Measurements from ENCODE around the gene ASXL2.
A peak's percentile ranks its signal among the peaks of the same experiment; 100 is the strongest.

The ASXL2 gene

DNA sequence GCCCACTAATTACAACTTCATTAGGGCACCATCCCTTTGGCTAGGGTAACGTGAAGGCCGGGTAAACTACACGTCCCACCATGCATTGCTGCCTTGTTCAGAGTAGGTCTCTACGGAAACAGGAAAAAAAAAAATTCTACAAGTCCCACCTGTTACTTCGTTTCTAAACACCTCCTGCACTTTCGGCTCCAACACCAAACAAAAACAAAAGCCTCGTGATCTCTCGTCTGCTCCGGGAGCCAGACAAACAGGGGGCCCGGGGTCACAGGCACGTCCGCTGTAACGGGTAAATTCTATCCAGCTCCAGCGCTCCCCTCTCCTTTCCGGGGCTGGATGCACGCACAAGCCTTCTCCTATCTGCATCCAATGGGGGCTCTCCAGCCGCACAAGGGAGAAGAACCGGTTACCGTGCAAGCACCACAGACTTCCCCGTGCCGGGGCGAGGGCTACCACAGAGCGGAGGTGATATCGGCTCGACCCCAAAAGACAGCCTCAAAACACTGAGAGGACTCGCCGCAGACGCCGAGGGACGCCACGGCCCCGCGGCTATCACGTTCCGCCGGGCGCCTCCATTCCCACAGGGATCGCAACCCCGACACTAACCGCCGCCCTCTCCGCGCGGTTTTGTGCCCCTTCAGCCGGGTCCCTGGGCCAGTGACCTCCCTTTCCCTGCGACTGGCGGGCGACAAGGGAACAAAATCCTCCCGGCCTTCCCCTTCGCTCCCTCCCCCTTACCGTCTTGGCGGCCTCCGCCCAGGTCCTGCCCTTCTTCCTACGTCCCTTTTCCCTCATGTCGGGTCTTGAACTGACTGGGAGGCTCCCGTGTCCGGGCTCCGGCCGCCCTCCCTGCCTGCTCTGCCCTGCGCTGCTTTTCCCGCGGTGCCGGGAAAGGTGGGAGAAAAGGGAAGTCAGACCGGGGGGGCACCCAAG lies 591 bp downstream of the ASXL2 start:
- peak; percentile 61 for DNase-seq
- TF ChIP-seq, protein P1, sequence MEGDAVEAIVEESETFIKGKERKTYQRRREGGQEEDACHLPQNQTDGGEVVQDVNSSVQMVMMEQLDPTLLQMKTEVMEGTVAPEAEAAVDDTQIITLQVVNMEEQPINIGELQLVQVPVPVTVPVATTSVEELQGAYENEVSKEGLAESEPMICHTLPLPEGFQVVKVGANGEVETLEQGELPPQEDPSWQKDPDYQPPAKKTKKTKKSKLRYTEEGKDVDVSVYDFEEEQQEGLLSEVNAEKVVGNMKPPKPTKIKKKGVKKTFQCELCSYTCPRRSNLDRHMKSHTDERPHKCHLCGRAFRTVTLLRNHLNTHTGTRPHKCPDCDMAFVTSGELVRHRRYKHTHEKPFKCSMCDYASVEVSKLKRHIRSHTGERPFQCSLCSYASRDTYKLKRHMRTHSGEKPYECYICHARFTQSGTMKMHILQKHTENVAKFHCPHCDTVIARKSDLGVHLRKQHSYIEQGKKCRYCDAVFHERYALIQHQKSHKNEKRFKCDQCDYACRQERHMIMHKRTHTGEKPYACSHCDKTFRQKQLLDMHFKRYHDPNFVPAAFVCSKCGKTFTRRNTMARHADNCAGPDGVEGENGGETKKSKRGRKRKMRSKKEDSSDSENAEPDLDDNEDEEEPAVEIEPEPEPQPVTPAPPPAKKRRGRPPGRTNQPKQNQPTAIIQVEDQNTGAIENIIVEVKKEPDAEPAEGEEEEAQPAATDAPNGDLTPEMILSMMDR (IDR thresholded peaks at IDR 0.05; ENCODE audit: low read depth, low read length), result no peak
- no peaks in the 10 kb centered on the region for H3K9me3 ChIP-seq
- no peaks in the 10 kb centered on the region for H3K27me3 ChIP-seq
- no peaks in the 10 kb centered on the region; the same call in none of the 2 replicates for H3K4me1 ChIP-seq
- H3K4me3 ChIP-seq (ENCODE audit: low read depth, low read length), result peak overlapping the region; percentile 96
- peaks cover 3% of the 10 kb centered on the region; the same call in 1 of the 2 replicates for H3K36me3 ChIP-seq

- Histone ChIP-seq H3K4me3 (ENCODE audit: low read depth, low read length) (no peak overlapping the region), H3K27me3 (no peaks in the 10 kb centered on the region), H3K4me1 (no peaks in the 10 kb centered on the region; the same call in 1 of the 2 replicates), H3K36me3 (peaks cover 4% of the 10 kb centered on the region), H3K9me3 (no peaks in the 10 kb centered on the region)
- DNase-seq, result no peak
- TF ChIP-seq, protein P1 (IDR thresholded peaks at IDR 0.05; ENCODE audit: low read depth, low read length), result no peak
These were observed 6.2 kb downstream of the ASXL2 start for GRCh38 chr2:25872134-25872533.

- no peak for DNase-seq
- H3K4me3 ChIP-seq (ENCODE audit: low read depth, low read length), result no peak overlapping the region
- no peaks in the 10 kb centered on the region for H3K27me3 ChIP-seq
- TF ChIP-seq, protein P1 (IDR thresholded peaks at IDR 0.05; ENCODE audit: low read depth, low read length), result no peak
- H3K36me3 ChIP-seq, result peaks cover 8% of the 10 kb centered on the region; the same call in 1 of the 2 replicates
- H3K4me1 ChIP-seq, result no peaks in the 10 kb centered on the region
- no peaks in the 10 kb centered on the region for H3K9me3 ChIP-seq
These were observed 10.8 kb downstream of the ASXL2 start for GRCh38 chr2:25867396-25868003.

DNA sequence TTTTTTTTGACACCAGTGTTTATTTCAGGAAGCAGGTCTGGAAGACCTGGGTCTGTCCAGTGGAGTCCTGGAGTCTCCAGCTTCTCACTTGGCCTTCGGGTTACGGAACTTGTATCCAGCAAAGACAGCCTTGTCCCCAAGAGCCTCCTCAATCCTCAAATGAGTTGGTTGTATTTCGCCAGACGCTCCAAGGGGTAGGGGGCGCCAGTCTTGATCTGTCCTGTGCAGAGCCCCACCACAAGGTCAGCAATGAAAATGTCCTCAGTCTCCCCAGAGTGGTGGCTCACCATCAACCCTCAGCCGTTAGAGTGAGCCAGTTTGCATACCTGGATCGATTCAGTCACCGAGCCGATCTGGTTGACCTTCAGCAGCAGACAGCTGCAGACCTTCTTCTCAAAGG lies 21.9 kb downstream of the ASXL2 start:
- Histone ChIP-seq H3K4me3 (ENCODE audit: low read depth, low read length) (no peak overlapping the region), H3K9me3 (no peaks in the 10 kb centered on the region), H3K36me3 (0 out of 2 replicates have a peak, but pooled peaks cover 5% of the 10 kb centered on the region), H3K27me3 (no peaks in the 10 kb centered on the region), H3K4me1 (no peaks in the 10 kb centered on the region)
- TF ChIP-seq, protein P1 (IDR thresholded peaks at IDR 0.05; ENCODE audit: low read depth, low read length), result no peak
- no peak for DNase-seq

DNA sequence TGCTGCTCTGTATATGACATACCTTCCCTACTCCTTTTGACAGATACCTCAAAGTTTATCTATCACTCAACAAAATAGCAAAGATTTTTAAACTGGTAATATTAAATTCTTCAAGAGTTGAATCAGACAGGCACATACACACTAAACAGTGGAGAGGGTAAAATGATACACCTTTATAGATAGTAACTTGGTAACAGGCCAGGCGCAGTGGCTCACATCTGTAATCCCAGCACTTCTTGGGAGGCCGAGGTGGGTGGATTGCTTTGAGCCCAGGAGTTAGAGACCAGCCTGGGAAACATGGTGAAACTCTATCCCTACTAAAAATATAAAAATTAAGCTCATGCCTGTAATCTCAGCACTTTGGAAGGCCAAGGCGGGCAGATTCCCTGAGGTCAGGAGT lies 23.2 kb downstream of the ASXL2 start:
- DNase-seq, result no peak
- 0 out of 2 replicates have a peak, but pooled peaks cover 5% of the 10 kb centered on the region for H3K36me3 ChIP-seq

More for the DNA sequence above, 23.2 kb downstream of the ASXL2 start:
- Histone ChIP-seq H3K4me3 (ENCODE audit: low read depth, low read length) (no peak overlapping the region), H3K9me3 (no peaks in the 10 kb centered on the region), H3K27me3 (no peaks in the 10 kb centered on the region), H3K4me1 (no peaks in the 10 kb centered on the region; the same call in 1 of the 2 replicates)
- TF ChIP-seq, protein P1 (IDR thresholded peaks at IDR 0.05; ENCODE audit: low read depth, low read length), result no peak

All from BE2C (cell line).